Activated CD8-positive, alpha-beta memory T cell treated with anti-CD3 and anti-CD28 coated beads for 24 hours (primary cell): Measurements from ENCODE around the gene UGT2B11.
"Not testable (repeated sequence)": the region's sequence is repeated elsewhere in the genome, so short reads cannot be mapped to it uniquely, and the experiment has no call there.

Source experiments
- DNase-seq: peaks from one replicate; pipeline ENCODE4 v3.0.0-alpha.2; 2020

Gene UGT2B11

DNA sequence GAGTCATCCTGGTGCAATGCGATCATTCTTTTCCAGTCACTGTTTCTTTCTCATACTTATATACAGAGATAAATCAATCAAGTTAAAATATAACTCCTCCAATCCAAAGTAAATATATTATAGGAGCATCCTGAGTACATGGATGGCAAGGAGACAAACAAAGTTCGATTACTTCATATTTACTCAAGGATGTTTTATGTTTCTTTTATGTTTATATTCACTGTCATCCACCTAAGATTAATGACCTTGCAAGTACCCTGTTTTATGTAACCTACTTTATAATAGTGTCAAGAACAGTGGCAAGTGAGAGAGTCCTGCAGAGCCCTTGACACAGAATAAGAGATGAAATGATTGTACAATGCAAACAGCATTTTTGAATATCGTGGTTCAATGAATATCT lies at the start of gene UGT2B11:
UGT2B11 (minus strand) TSS at position 33 of the 400 bp plus-strand sequence; CDS start at position 7, 26 bp downstream.
- no peak for DNase-seq

DNA sequence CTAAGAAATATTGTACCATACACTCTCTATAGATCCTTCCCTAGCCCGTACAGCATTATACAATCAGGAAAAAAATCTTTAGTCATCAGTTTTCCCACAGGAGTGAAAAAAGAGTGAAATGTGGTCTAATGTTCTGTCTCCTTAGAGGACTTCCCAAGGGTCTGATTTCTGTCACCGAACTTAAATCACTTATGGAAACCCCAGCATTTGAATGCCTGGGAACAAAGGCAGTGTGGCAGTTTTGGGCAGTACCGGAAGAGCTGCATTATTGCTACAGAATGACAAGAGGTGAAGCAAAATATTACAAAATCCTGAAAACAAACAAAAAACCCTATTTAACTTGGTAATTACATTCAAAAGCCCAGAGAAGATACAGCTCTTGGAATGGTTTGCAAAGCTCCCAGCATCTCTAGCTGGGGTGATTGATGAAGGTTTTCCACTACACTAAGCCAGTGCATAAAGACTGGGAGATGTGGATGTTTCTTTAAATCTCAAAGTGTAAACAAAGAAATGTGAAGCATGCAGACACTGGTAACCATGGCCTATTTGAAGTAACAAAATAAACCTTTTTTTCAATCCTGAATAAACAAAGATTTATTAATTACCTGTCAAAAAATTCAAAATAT lies 38.7 kb upstream of the UGT2B11 start:
- not testable (repeated sequence) for DNase-seq

DNA sequence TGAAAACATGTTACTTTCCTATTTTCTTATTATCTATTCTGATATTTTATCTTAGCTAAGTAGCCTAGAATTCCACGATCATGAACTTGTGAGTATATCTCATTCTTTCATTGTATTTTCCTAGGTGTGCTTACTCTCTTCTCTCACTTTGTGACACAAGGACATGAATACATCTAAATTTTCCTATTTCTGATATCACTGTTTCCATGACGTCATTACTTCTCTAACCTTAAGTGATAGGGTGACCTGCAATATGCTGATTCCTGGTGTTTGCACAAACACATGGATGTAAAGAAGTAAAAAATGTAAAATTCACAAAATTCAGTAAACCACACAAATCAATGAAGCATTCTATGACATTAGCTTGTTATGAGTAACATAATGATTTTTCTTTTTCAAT lies 36.3 kb upstream of the UGT2B11 start:
- not testable (repeated sequence) for DNase-seq

DNA sequence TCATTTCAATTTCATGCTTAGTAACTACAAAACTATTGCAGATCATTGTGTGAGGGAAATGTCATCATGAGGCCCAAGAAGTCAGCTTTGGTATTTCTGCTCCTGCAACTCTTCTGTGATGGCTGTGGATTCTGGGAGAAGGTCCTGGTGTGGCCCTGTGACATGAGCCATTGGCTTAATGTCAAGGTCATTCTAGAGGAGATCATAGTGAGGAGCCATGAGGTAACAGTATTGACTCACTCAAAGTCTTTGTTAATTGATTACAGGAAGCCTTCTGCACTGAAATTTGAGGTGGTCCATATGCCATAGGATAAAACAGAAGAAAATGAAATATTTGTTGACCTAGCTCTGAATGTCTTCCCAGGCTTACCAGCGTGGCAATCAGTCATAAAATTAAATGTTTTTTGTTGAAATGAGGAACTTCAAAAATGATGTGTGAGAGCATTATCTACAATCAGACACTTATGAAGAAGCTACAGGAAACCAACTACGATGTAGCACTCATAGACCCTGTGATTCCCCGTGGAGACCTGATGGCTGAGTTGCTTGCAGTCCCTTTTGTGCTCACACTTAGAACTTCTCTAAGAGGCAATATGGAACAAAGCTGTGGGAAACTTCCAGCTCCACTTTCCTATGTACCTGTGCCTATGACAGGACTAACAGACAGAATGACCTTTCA lies 28.2 kb upstream of the UGT2B11 start:
- DNase-seq: not testable (repeated sequence)

DNA sequence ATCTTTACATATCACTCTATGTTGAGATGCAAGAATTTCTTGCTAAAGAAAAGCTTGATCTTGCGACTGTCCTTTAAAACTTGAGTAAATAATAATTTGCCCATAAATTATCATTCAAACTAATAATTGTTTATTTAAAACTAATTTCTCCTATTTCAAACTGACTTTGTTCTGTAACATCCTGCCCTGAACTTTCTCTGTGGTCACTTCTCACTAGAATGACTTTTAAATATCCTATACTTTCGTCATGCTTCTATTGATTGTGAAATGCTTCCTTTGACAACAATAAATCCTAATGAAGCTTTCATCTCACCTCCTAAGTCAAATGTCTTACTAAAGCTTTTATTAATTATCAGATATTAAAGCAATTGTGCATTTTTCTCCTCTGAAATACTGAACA lies 27.2 kb upstream of the UGT2B11 start:
- not testable (repeated sequence) for DNase-seq

DNA sequence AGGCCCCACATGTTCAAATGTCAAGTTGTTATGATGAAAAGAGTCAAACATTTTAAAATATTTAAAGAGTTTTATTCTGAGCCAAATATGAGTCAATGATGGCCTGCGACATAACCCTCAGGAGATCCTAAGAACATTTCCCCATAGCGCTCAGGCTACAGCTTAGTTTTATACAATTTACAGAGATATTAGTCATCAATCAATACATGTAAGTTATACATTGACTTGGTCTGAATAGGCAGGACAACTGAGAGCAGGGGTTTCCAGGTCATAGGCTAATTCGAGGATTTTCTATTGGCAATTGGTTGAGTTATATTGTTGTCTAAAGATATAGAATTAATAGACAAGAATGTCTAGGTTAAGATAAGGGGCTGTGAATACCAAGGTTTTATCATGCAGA lies 26.2 kb upstream of the UGT2B11 start:
- not testable (repeated sequence) for DNase-seq

DNA sequence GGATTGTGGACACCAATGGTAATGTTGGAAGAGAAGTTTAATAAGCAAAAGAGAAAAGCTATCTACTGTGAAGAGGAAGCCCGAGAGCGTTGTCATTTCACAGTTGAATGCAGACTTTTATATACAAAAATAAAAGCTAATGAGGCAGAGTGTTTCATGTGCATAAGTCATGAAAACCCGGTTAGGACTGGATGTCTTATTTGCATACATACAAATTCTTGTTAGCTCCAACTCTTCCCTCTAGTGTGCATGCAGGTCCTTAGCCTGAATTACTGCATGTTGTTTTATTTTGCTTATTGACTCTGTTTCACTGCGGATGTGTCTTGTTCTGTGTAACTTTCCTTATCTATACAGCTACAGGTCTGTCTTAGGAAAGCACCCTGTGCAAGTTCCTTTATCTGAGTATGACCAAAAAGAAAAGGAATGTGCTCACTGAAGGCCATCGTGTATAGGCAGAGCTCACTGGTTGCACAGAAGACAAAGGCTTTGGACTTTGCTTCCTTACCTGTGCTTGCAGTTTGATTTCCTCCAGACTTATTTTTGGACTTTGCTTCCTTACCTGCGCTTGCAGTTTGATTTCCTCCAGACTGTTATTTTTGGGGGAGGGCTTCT lies 25.1 kb upstream of the UGT2B11 start:
- DNase-seq: no peak

DNA sequence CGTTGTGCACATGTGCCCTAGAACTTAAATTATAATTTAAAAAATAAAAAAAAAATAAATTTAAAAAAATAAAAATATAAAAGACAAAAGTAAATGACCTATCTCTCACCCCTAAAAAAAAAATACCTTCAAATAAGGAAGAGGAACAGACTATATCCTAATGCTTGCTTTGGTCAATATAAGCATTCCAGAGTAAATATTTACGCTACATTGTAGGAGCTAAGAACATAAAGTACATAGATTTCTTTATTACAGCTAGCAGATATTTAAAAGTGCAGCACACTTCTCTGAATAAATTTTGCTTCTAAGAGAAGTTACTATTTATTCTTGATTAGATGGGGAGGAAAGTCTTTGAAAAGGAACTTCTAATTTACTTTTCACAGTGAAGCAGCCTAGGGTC lies 24.5 kb upstream of the UGT2B11 start:
- no peak for DNase-seq

DNA sequence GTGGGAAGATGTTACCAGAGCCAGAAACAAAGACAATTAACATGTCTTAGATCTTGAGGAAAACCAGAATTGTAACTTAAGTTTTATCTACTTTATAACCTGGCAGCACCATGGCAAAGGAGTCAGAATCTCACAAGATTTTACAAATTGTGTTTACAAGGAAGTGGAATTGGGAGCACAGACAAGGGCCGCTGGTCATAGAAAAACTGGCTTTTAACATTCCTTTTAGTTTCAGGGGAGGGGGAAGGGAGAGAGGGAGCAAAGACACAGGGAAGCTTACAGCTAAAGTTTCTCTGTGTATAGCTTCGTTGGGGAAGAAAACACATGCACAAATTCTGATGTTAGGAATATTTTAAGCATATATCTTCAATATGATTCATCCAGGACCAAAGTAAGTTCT lies 10.3 kb upstream of the UGT2B11 start:
- DNase-seq: no peak

DNA sequence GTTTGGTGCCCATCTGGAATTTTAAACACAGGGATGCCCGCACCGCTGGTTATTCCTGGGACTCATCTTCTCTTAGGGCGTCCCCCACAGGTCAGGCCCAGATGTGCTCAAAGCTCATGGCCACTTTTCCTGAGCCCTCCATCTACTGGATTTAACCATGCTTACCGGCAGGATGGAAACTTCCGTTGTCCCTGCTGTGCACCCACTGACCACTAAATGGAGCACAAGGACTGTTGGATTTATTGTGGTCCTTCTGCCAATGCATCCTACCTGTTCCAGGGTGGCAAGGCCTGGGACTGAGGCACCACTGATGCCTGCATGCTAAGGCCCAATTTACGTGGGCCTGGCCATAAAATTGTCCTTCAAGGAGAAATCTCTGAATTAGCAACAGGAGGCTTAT lies 8.7 kb upstream of the UGT2B11 start:
- DNase-seq: not testable (repeated sequence)

DNA sequence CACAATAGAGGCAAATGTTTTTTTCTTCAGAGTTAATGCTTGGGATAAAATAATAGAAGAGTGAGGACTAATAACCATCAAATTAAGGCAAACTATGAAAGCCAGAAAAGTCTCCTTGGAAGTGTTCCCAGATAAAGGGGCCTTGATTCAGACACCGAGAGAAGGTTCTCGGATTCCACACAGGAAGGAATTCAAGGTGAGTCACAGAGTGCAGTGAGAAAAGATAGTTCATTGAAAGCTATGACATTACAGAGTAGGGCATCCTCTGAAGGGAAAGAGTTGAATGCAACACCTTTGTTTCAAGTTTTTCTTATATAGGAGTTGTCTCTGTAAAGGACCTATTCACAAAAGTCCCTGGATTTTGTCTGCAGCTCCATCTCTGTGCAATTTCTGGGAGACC lies 3.9 kb upstream of the UGT2B11 start:
- not testable (repeated sequence) for DNase-seq

DNA sequence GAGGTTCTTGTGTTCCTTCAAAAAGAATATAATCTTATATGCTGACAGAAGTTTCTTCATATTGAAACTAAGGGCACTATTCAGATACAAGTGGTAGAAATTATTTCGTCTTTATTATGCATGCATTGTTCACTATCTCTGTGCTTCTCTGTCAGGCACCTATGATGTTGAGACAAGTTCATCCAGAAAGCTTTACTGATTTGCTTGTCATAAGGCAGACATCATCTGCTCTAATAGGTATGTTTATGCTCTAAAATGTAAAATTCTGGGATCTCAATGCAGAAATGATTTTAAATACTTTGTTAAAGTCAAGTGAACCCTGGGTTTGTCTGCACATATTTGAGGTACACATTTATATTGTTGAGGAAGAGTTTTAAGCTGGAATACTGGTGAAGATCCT lies 3.6 kb downstream of the UGT2B11 start:
- DNase-seq: no peak

DNA sequence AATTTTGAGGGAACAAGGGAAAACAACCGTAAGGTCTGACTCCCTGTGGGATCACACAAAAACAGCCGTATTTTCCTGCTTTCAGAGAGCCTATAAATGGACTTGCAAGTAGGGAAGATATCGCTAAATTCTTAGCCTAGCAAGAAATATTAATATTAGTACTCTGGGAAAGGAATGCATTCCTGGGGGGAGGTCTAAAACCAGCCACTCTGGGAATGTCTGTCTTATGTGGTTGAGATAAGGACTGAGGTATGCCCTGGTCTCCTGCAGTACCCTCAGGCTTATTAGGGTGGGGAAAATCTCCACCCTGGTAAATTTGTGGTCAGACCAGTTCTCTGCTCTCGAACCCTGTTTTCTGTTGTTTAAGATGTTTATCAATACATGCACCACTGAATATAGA lies 16.0 kb downstream of the UGT2B11 start:
- not testable (repeated sequence) for DNase-seq

DNA sequence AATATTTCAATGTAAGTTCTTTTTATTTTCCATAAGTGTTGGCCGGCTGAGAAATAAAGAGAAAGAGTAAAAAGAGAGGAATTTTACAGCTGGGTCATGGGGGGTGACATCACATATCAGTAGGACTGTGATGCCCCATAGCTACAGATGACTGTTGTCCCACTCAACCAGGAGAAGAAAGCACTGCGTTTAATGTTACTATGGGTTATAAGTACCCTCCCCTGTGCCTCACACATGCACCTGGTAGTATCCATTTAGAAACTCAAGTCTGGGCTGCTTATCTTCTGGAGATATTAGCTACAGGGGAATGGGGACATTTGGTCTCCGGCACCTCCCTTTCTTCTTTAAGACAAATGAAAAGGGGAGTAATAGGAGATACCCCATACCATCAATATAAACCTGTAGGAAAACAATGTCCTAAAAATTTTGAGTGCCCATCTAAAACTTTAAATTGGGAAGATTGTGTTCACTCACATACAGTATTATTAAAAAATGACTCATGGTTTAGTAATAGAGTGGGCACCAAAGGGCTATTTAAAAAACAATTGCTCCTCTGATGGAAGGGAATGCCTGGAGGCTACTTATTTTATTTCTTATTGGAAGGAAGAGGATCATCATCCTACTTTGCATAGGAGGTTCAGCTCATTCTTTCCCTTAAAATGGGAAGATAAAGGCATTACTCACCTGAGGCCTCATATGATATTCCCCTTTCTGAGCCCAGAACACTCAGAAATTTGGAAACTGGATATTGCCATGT lies 18.2 kb downstream of the UGT2B11 start:
- no peak for DNase-seq

DNA sequence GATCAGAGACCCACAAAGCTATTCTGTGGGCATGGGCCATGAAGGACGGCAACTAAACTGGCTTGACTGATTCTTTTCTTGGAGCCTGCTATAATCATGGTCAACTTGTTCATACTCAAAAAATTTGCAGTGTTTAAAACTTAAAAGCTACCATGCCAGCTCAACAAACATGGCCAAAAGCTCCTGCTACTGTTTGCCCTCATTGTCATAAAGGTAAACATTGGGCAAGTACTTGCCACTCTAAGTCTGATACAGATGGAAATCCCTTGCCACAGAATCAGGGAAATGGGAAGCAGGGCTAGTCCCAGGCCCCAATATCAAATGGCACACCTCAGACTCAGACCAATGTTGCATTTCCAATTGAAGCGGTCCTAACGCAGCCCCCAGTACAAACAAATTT lies 20.4 kb downstream of the UGT2B11 start:
- DNase-seq: no peak

DNA sequence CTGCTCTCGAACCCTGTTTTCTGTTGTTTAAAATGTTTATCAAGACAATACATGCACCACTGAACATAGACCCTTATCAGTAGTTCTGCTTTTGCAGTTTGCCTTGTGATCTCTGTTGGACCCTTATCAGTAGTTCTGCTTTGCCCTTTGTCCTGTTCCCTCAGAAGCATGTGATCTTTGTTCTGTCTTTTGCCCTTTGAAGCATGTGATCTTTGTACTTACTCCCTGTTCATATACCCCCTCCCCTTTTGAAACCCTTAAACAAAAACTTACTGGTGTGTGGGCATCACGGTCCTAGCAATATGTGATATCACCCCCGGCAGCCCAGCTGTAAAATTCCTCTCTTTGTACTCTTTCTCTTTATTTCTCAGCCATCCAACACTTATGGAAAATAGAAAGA lies 22.6 kb downstream of the UGT2B11 start:
- not testable (repeated sequence) for DNase-seq

DNA sequence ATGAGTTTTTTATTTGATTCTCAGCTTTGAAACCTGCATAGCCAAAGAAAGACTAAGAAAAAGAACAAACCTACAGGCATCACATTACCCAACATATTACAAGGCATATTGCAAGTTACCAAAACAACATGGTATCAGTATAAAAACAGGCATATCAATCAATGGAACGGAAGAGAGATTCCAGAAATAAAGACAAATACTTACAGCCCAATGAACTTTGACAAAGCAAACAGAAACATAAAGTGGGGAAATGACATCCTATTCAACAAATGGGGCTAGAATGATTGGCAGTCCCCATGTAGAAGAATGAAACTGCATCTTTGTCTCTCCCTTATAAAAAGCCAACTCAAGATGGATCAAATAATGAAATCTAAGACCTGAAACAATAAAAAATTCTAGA lies 23.9 kb downstream of the UGT2B11 start:
- not testable (repeated sequence) for DNase-seq

DNA sequence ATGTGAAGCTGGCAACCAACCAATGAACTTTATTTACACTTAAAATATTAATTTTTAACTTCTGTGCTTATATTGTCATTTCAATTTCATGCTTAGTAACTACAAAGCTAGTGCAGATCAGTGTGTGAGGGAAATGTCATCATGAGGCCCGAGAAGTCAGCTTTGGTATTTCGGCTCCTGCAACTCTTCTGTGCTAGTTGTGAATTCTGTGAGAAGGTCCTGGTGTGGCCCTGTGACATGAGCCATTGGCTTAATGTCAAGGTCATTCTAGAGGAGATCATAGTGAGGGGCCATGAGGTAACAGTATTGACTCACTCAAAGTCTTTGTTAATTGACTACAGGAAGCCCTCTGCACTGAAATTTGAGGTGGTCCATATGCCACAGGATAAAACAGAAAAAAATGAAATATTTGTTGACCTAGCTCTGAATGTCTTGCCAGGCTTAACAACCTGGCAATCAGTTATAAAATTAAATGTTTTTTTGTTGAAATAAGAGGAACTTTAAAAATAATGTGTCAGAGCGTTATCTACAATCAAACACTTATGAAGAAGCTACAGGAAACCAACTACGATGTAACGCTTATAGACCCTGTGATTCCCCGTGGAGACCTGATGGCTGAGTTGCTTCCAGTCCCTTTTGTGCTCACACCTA lies 32.9 kb downstream of the UGT2B11 start:
- DNase-seq: not testable (repeated sequence)

DNA sequence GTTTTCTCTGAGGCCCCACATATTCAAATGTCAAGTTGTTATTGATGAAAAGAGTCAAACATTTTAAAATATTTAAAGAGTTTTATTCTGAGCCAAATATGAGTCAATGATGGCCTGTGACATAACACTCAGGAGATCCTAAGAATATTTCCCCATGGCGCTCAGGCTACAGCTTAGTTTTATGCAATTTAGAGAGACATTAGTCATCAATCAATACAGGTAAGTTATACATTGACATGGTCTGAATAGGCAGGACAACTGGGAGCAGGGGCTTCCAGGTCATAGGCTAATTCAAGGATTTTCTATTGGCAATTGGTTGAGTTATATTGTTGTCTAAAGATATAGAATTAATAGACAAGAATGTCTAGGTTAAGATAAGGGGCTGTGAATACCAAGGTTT lies 34.7 kb downstream of the UGT2B11 start:
- not testable (repeated sequence) for DNase-seq

DNA sequence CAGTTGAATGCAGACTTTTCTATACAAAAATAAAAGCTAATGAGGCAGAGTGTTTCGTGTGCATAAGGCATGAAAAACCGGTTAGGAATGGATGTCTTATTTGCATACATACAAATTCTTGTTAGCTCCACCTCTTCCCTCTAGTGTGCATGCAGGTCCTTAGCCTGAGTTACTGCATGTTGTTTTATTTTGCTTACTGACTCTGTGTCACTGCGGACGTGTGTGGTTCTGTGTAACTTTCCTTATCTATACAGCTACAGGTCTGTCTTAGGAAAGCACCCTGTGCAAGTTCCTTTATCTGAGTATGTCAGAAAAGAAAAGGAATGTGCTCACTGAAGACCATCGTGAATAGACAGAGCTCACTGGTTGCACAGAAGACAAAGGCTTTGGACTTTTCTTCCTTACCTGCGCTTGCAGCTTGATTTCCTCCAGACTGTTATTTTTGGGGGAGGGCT lies 35.8 kb downstream of the UGT2B11 start:
- not testable (repeated sequence) for DNase-seq

DNA sequence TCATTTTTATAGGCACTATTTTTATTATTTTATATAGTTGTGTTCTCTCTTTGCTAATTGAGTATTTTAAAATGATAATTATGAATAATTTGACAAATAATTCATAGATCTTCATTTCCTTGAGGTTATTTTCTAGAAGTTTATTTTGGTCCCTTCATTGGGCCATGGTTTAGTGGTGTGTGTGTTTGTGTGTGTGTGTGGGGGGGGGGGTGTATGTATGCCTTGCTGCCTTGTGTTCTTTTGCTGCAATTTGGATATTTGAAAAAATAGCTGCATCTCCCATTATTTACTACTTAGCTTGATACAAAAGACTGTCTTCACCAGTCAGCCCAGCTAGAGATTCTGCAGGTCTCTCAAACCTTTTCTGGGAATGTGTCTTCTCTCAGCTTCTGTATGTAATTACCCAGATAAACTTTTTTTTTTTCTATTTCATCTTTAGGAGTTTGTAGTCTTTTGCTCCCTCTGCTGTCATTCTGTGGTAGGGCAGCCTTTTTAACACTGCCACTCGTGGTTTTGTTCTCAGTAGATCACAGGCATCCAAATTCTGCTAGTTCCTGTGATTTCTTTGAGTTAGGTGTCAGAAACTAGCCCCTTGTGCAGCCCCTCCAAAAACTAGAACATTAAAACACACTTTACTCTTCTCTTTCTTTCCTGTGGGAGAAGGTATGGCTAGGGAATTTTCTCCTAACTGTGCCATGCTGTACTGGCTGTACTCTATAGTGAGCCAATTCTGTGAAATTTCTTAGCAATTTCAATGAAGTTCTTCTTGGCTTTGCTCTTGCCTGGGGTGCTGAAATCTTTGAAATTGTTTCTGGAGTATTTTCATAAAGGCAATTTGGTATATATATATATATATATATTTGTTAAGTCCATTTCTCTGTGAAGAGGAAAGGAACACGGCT lies 44.1 kb downstream of the UGT2B11 start:
- DNase-seq: peak; percentile 55

DNA sequence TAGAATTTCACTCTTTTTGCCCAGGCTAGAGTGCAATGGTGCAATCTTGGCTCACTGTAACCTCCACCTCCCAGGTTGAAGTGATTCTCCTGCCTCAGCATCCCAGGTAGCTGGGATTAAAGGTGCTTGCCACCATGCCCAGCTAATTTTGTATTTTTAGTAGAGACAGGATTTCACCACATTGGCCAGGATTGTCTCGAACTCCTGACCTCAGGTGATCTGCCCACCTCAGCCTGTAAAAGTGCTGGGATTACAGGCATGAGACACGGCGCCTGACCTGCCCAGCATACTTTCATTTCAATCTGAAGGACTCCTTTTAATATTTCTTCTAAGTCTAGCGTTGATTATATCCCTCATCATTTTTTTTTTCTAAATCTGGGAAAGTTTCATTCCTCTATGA lies 45.4 kb downstream of the UGT2B11 start:
- DNase-seq: not testable (repeated sequence)
